DOHH2 (cell line): ENCODE measurements around the gene TESK1.
"Not testable (repeated sequence)": the region's sequence is repeated elsewhere in the genome, so short reads cannot be mapped to it uniquely, and the experiment has no call there.

Experiments used
- CTCF ChIP-seq: fragments of 200-600 bp; sonication (generic); IDR thresholded peaks from one replicate; pipeline ENCODE4 v1.5.1; 2014; ENCODE audit warnings: antibody characterized with exemption, mild to moderate bottlenecking, low read depth, low read length; ENCODE audit not compliant: poor library complexity, severe bottlenecking
- EZH2phosphoT487 ChIP-seq: fragments of 200-600 bp; sonication (generic); IDR thresholded peaks from 2 replicates; pipeline ENCODE4 v1.6.1; 2017; ENCODE audit warnings: borderline replicate concordance, mild to moderate bottlenecking, antibody characterized with exemption, low read length, moderate library complexity, mixed read lengths

- TF ChIP-seq CTCF, EZH2phosphoT487: not testable (repeated sequence)
Measured at GRCh38 chr9:35639225-35639624, 34.2 kb downstream of the TESK1 start.
